HEK293 (cell line): ENCODE data around the gene ZNF579.
A peak's percentile ranks its signal among the peaks of the same experiment; 100 is the strongest.

Experiments
- CTCF ChIA-PET: fragments of 350-600 bp; formaldehyde crosslinking; extraction: SDS; loops from one replicate; lab custom pipeline; 2021; ENCODE audit warnings: antibody characterized with exemption; lab: Yijun Ruan, JAX
- POLR2A ChIA-PET: fragments of 300-600 bp; formaldehyde crosslinking; extraction: SDS; loops from one replicate; lab custom pipeline; 2020; ENCODE audit warnings: antibody characterized with exemption, inconsistent platforms; lab: Yijun Ruan, JAX
- H3K27ac ChIP-seq: fragments of 200-500 bp; sonication (Bioruptor generic); 2 replicates; pipeline ENCODE4 v1.5.1; 2014; ENCODE audit warnings: low read depth, low read length, control low read depth, inconsistent platforms; ENCODE audit errors: extremely low read depth
- H3K36me3 ChIP-seq, 2 experiments: fragments of 200-500 bp in 1 of 2; sonication (Bioruptor generic) in 1 of 2; 1 replicate in 1 of 2; 2 replicates in 1 of 2; pipeline ENCODE4 v1.5.1; 2014 to 2017; ENCODE audit warnings: inconsistent platforms in 2 of 2, low read length in 2 of 2; ENCODE audit not compliant: control insufficient read depth in 2 of 2, insufficient read depth in 1 of 2
- H3K4me1 ChIP-seq: fragments of 200-500 bp; sonication (Bioruptor generic); 2 replicates; pipeline ENCODE4 v1.5.1; 2014; ENCODE audit warnings: mild to moderate bottlenecking, low read length, inconsistent platforms; ENCODE audit not compliant: control insufficient read depth, insufficient read depth
- H3K4me3 ChIP-seq: 2 replicates; pipeline ENCODE4 v1.5.1; 2011; ENCODE audit warnings: low read depth, mild to moderate bottlenecking, control low read depth, low read length, moderate library complexity
- H3K9me3 ChIP-seq: fragments of 200-500 bp; sonication (Bioruptor generic); 2 replicates; pipeline ENCODE4 v1.5.1; 2014; ENCODE audit warnings: low read depth, low read length, inconsistent platforms; ENCODE audit not compliant: control insufficient read depth, insufficient read depth
- BCL11A ChIP-seq: fragments of 450-650 bp; formaldehyde crosslinking; IDR thresholded peaks from 2 replicates; pipeline ENCODE4 v1.5.1; 2016; ENCODE audit warnings: low read depth, missing biosample characterization, missing genetic modification characterization
- OSR2 ChIP-seq: fragments of 450-650 bp; formaldehyde crosslinking; IDR thresholded peaks from 2 replicates; pipeline ENCODE4 v1.5.1; 2016; ENCODE audit warnings: missing biosample characterization, missing genetic modification characterization
- PRDM10 ChIP-seq: fragments of 450-650 bp; formaldehyde crosslinking; IDR thresholded peaks from 2 replicates; pipeline ENCODE4 v1.5.1; 2016; ENCODE audit warnings: missing biosample characterization, missing genetic modification characterization
- REPIN1 ChIP-seq: fragments of 450-650 bp; formaldehyde crosslinking; IDR thresholded peaks from 2 replicates; pipeline ENCODE4 v1.5.1; 2017; ENCODE audit warnings: missing biosample characterization, missing genetic modification characterization, low read depth
- SP7 ChIP-seq: fragments of 450-650 bp; formaldehyde crosslinking; IDR thresholded peaks from 2 replicates; pipeline ENCODE4 v1.5.1; 2016; ENCODE audit warnings: missing biosample characterization, missing genetic modification characterization
- ZBTB21 ChIP-seq: fragments of 450-650 bp; formaldehyde crosslinking; IDR thresholded peaks from 2 replicates; pipeline ENCODE4 v1.5.1; 2017; ENCODE audit warnings: missing biosample characterization, missing genetic modification characterization
- ZBTB44 ChIP-seq: fragments of 450-650 bp; IDR thresholded peaks from 2 replicates; pipeline ENCODE4 v1.5.1; 2018; ENCODE audit warnings: missing biosample characterization, mild to moderate bottlenecking, missing genetic modification characterization
- ZEB2 ChIP-seq: fragments of 450-650 bp; formaldehyde crosslinking; IDR thresholded peaks from 2 replicates; pipeline ENCODE4 v1.5.1; 2016; ENCODE audit warnings: missing biosample characterization, missing genetic modification characterization
- ZNF121 ChIP-seq: fragments of 450-650 bp; formaldehyde crosslinking; IDR thresholded peaks from 2 replicates; pipeline ENCODE4 v1.5.1; 2016; ENCODE audit warnings: missing biosample characterization, missing genetic modification characterization
- ZNF324 ChIP-seq: fragments of 450-650 bp; formaldehyde crosslinking; IDR thresholded peaks from 2 replicates; pipeline ENCODE4 v1.5.1; 2016; ENCODE audit warnings: missing biosample characterization, missing genetic modification characterization
- ZNF354C ChIP-seq: fragments of 450-650 bp; formaldehyde crosslinking; IDR thresholded peaks from 2 replicates; pipeline ENCODE4 v1.5.1; 2016; ENCODE audit warnings: missing biosample characterization, missing genetic modification characterization, low read depth, borderline replicate concordance
- ZNF391 ChIP-seq: fragments of 450-650 bp; formaldehyde crosslinking; IDR thresholded peaks from 2 replicates; pipeline ENCODE4 v1.5.1; 2016; ENCODE audit warnings: low read depth, missing biosample characterization, missing genetic modification characterization, borderline replicate concordance
- ZNF514 ChIP-seq: fragments of 450-650 bp; formaldehyde crosslinking; IDR thresholded peaks from 2 replicates; pipeline ENCODE4 v1.5.1; 2016; ENCODE audit warnings: missing biosample characterization, missing genetic modification characterization
- ZNF585B ChIP-seq: fragments of 450-650 bp; formaldehyde crosslinking; IDR thresholded peaks from 2 replicates; pipeline ENCODE4 v1.5.1; 2016; ENCODE audit warnings: missing biosample characterization, missing genetic modification characterization
- ZNF639 ChIP-seq: fragments of 450-650 bp; formaldehyde crosslinking; IDR thresholded peaks from 2 replicates; pipeline ENCODE4 v1.5.1; 2016; ENCODE audit warnings: missing biosample characterization, missing genetic modification characterization
- TF ChIP-seq, protein P1 (sequence below): fragments of 450-650 bp; formaldehyde crosslinking; IDR thresholded peaks from 2 replicates; pipeline ENCODE4 v1.5.1; 2016; ENCODE audit warnings: missing biosample characterization, missing genetic modification characterization
- TF ChIP-seq, protein P2 (sequence below): fragments of 450-650 bp; formaldehyde crosslinking; IDR thresholded peaks from 2 replicates; pipeline ENCODE4 v1.5.1; 2016; ENCODE audit warnings: missing biosample characterization, missing genetic modification characterization
- TF ChIP-seq, protein P3 (sequence below): fragments of 450-650 bp; formaldehyde crosslinking; IDR thresholded peaks from 2 replicates; pipeline ENCODE4 v1.5.1; 2016; ENCODE audit warnings: missing biosample characterization, missing genetic modification characterization
- TF ChIP-seq, protein P4 (sequence below): fragments of 450-650 bp; formaldehyde crosslinking; IDR thresholded peaks from 2 replicates; pipeline ENCODE4 v1.5.1; 2016; ENCODE audit warnings: missing biosample characterization, missing genetic modification characterization
- TF ChIP-seq, protein P5 (sequence below): fragments of 450-650 bp; formaldehyde crosslinking; IDR thresholded peaks from 2 replicates; pipeline ENCODE4 v1.5.1; 2017; ENCODE audit warnings: missing biosample characterization, missing genetic modification characterization

ZNF579 gene

DNA sequence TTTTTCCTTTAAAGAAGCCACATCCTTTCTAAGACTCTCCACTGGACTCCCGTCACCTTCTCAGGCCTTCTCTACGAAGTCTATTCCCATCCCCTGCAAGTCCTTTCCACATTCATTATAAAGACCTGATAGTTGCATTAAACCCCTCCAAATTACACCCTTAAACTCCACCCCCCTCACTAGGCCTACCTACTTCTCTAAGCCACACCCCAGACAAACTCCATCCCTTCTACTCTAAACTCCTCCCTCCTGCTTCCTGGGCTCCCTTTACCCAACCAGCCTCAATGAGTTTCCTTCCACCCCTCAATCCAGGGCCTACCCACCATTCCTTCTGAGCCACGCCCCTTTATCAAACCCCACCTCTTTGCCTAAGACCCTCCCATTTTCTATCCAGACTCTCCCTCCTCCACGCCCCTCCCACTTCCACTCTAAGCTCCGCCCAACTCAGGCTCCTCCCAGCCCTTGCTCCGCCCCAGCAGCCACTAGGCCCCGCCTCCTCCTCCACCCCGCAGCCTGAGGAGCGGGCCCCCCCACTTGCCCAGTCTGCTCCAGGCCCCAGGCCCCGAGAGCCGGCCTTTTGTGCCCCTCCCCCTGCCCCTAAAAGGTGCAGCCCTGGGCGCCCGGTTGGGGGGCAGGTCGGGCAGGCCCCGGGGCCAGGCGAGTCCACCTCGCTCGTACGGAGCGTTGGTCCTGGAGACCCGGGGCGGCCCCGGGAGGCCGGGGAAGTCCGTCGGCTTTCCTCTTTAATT, 18.2 kb upstream of the ZNF579 start:
- H3K4me1 ChIP-seq, result peaks cover 3% of the 10 kb centered on the region; the same call in 1 of the 2 replicates
- peaks cover 12 to 28% of the 10 kb centered on the region in 2 experiments for H3K36me3 ChIP-seq
- peak overlapping the region; percentile 97 for H3K4me3 ChIP-seq
- ChIA-PET CTCF (interaction anchor here (0.6 to 2.1 kb wide), 8 partner anchors 8 to 297 kb away, joined by 3 to 9 read pairs (median 4); no protein-coding TSS in a partner anchor), POLR2A (interaction anchor here (0.6 to 4.4 kb wide), 37 partner anchors 11 to 483 kb away, joined by 3 to 71 read pairs (median 5); partner anchors contain the start of genes CCDC106, HSPBP1, ISOC2 and KMT5C)
- peak overlapping the region; percentile 97 for H3K27ac ChIP-seq
- H3K9me3 ChIP-seq, result no peaks in the 10 kb centered on the region
- TF ChIP-seq SP7 (tag by site-specific recombination), result 0 out of 2 replicates have a peak, but pooled peaks have one; percentile 54
- TF ChIP-seq ZNF391, result no peak
- TF ChIP-seq, protein P1, sequence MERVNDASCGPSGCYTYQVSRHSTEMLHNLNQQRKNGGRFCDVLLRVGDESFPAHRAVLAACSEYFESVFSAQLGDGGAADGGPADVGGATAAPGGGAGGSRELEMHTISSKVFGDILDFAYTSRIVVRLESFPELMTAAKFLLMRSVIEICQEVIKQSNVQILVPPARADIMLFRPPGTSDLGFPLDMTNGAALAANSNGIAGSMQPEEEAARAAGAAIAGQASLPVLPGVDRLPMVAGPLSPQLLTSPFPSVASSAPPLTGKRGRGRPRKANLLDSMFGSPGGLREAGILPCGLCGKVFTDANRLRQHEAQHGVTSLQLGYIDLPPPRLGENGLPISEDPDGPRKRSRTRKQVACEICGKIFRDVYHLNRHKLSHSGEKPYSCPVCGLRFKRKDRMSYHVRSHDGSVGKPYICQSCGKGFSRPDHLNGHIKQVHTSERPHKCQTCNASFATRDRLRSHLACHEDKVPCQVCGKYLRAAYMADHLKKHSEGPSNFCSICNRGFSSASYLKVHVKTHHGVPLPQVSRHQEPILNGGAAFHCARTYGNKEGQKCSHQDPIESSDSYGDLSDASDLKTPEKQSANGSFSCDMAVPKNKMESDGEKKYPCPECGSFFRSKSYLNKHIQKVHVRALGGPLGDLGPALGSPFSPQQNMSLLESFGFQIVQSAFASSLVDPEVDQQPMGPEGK (tag by site-specific recombination), result peak; percentile 100; the same call in 1 of the 2 replicates
- TF ChIP-seq ZNF639 (tag by site-specific recombination), result no peak
- no peak for TF ChIP-seq REPIN1 (tag by site-specific recombination)
- no peak for TF ChIP-seq ZNF514 (tag by site-specific recombination)
- peak; percentile 46; the same call in 1 of the 2 replicates for TF ChIP-seq ZBTB44 (tag by site-specific recombination)
- TF ChIP-seq ZBTB21 (tag by site-specific recombination), result no peak
- TF ChIP-seq, protein P2, sequence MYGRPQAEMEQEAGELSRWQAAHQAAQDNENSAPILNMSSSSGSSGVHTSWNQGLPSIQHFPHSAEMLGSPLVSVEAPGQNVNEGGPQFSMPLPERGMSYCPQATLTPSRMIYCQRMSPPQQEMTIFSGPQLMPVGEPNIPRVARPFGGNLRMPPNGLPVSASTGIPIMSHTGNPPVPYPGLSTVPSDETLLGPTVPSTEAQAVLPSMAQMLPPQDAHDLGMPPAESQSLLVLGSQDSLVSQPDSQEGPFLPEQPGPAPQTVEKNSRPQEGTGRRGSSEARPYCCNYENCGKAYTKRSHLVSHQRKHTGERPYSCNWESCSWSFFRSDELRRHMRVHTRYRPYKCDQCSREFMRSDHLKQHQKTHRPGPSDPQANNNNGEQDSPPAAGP (tag by site-specific recombination), result 0 out of 2 replicates have a peak, but pooled peaks have one; percentile 29
- no peak for TF ChIP-seq BCL11A (tag by site-specific recombination)
- TF ChIP-seq ZNF354C, result no peak
- TF ChIP-seq, protein P3, sequence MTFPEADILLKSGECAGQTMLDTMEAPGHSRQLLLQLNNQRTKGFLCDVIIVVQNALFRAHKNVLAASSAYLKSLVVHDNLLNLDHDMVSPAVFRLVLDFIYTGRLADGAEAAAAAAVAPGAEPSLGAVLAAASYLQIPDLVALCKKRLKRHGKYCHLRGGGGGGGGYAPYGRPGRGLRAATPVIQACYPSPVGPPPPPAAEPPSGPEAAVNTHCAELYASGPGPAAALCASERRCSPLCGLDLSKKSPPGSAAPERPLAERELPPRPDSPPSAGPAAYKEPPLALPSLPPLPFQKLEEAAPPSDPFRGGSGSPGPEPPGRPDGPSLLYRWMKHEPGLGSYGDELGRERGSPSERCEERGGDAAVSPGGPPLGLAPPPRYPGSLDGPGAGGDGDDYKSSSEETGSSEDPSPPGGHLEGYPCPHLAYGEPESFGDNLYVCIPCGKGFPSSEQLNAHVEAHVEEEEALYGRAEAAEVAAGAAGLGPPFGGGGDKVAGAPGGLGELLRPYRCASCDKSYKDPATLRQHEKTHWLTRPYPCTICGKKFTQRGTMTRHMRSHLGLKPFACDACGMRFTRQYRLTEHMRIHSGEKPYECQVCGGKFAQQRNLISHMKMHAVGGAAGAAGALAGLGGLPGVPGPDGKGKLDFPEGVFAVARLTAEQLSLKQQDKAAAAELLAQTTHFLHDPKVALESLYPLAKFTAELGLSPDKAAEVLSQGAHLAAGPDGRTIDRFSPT (tag by site-specific recombination), result peak; percentile 97
- 0 out of 2 replicates have a peak, but pooled peaks have one; percentile 71 for TF ChIP-seq ZNF324 (tag by site-specific recombination)
- TF ChIP-seq, protein P4, sequence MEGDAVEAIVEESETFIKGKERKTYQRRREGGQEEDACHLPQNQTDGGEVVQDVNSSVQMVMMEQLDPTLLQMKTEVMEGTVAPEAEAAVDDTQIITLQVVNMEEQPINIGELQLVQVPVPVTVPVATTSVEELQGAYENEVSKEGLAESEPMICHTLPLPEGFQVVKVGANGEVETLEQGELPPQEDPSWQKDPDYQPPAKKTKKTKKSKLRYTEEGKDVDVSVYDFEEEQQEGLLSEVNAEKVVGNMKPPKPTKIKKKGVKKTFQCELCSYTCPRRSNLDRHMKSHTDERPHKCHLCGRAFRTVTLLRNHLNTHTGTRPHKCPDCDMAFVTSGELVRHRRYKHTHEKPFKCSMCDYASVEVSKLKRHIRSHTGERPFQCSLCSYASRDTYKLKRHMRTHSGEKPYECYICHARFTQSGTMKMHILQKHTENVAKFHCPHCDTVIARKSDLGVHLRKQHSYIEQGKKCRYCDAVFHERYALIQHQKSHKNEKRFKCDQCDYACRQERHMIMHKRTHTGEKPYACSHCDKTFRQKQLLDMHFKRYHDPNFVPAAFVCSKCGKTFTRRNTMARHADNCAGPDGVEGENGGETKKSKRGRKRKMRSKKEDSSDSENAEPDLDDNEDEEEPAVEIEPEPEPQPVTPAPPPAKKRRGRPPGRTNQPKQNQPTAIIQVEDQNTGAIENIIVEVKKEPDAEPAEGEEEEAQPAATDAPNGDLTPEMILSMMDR (tag by site-specific recombination), result peak; percentile 7; the same call in 1 of the 2 replicates
- TF ChIP-seq PRDM10 (tag by site-specific recombination), result peak; percentile 68
- TF ChIP-seq OSR2 (tag by site-specific recombination), result no peak
- TF ChIP-seq ZNF585B (tag by site-specific recombination), result no peak
- TF ChIP-seq ZEB2, result peak; percentile 89
- TF ChIP-seq, protein P5, sequence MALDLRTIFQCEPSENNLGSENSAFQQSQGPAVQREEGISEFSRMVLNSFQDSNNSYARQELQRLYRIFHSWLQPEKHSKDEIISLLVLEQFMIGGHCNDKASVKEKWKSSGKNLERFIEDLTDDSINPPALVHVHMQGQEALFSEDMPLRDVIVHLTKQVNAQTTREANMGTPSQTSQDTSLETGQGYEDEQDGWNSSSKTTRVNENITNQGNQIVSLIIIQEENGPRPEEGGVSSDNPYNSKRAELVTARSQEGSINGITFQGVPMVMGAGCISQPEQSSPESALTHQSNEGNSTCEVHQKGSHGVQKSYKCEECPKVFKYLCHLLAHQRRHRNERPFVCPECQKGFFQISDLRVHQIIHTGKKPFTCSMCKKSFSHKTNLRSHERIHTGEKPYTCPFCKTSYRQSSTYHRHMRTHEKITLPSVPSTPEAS (tag by site-specific recombination), result peak; percentile 12; the same call in 1 of the 2 replicates
- no peak for TF ChIP-seq ZNF121 (tag by site-specific recombination)
